Measurements from ENCODE around the gene IL3RA. TPM values are rescaled to one million over a fixed set of nuclear protein-coding genes. Genes with fewer than 3 reads are reported as not detected.
"Not testable (repeated sequence)": the region's sequence is repeated elsewhere in the genome, so short reads cannot be mapped to it uniquely, and the experiment has no call there.

The IL3RA gene
- total RNA-seq, 1 experiment from 2014 or later = not detected

- Histone ChIP-seq H3K9me3 (replicated peaks) (no peaks in the 10 kb centered on the region), H3K27ac (no peak overlapping the region), H3K4me1 (no peaks in the 10 kb centered on the region), H3K27me3 (no peaks in the 10 kb centered on the region), H3K36me3 (no peaks in the 10 kb centered on the region), H3K4me3 (no peak overlapping the region)
- DNase-seq = no peak
Measured at GRCh38 chrX:1355131-1356046, 18.8 kb downstream of the IL3RA start.

DNA sequence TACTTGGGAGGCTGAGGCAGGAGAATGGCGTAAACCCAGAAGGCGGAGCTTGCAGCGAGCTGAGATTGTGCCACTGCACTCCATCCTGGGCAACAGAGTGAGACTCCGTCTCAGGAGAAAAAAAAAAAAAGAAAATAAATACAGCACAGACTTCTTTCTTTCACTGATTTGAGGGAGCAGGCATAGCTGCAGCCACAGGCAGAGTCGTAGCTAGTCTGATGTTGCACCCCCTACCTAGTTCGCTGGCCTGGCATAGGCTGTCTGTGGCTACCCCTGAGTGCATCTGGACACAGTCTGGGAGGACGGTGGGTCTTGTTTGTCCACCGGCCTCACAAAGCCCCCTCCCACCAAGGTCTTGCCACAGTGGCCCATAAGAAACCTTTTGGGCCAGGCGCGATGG is 21.4 kb downstream of the IL3RA start:
- Histone ChIP-seq H3K36me3 (no peaks in the 10 kb centered on the region), H3K27me3 (no peaks in the 10 kb centered on the region), H3K4me1 (no peaks in the 10 kb centered on the region), H3K4me3 (no peak overlapping the region), H3K27ac (no peak overlapping the region), H3K9me3 (replicated peaks) (no peaks in the 10 kb centered on the region)
- DNase-seq = no peak

GRCh38 chrX:1358793-1359476 is 22.4 kb downstream of the IL3RA start:
- no peaks in the 10 kb centered on the region for H3K4me1 ChIP-seq
- H3K9me3 ChIP-seq (replicated peaks) = no peaks in the 10 kb centered on the region
- no peaks in the 10 kb centered on the region for H3K27me3 ChIP-seq
- H3K27ac ChIP-seq = no peak overlapping the region
- DNase-seq = no peak
- no peak overlapping the region for H3K4me3 ChIP-seq
- H3K36me3 ChIP-seq = no peaks in the 10 kb centered on the region

DNA sequence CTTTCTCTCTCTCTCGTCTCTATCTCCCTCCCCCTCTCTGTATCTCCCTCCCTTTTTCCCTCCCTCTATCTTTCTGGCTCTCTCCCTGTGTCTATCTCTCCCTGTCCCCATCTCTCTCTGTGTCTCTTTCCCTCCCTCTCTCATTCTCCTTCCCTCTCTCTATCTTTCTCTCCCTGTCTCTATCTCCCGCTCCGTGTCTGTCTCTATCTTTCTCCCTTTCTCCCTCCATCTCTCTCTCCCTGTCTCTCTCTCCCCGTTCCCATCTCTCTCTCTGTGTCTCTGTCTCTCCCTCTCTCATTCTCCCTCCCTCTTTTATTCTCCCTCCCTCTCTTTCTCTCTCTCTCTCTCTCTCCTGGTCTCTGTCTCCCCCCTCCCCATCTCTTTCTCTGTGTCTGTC is 22.9 kb downstream of the IL3RA start:
- H3K36me3 ChIP-seq = no peaks in the 10 kb centered on the region
- DNase-seq = no peak
- no peaks in the 10 kb centered on the region for H3K9me3 ChIP-seq (replicated peaks)
- H3K27ac ChIP-seq = no peak overlapping the region
- no peaks in the 10 kb centered on the region for H3K27me3 ChIP-seq
- no peaks in the 10 kb centered on the region for H3K4me1 ChIP-seq
- no peak overlapping the region for H3K4me3 ChIP-seq

- DNase-seq = no peak
- no peaks in the 10 kb centered on the region for H3K4me1 ChIP-seq
Measured at GRCh38 chrX:1360171-1360570, 23.6 kb downstream of the IL3RA start.

GRCh38 chrX:1361275-1361674 is 24.7 kb downstream of the IL3RA start:
- no peaks in the 10 kb centered on the region for H3K36me3 ChIP-seq
- H3K4me1 ChIP-seq = no peaks in the 10 kb centered on the region
- no peaks in the 10 kb centered on the region for H3K9me3 ChIP-seq (replicated peaks)
- H3K4me3 ChIP-seq = no peak overlapping the region
- no peak for DNase-seq
- H3K27me3 ChIP-seq = no peaks in the 10 kb centered on the region
- H3K27ac ChIP-seq = no peak overlapping the region

More at GRCh38 chrX:1360171-1360570, 23.6 kb downstream of the IL3RA start:
- Histone ChIP-seq H3K9me3 (replicated peaks) (no peaks in the 10 kb centered on the region), H3K4me3 (no peak overlapping the region), H3K36me3 (no peaks in the 10 kb centered on the region), H3K27ac (no peak overlapping the region), H3K27me3 (no peaks in the 10 kb centered on the region)

DNA sequence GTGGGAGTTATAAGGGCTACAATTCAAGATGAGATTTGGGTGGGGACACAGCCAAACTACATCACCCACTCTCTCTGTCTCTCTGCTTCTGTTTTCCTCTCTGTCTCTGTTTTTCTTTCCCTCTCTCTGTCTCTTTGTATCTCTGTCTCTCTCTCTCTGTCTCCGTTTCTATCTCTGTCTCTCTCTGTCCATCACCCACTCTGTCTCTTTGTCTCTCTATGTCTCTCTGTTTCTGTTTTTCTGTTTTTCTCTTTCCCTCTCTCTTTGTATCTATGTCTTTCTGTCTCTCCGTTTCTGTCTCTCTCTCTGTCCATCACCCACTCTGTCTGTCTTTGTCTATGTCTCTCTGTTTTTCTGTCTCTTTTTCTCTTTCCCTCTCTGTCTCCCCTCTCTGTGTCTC is 25.3 kb downstream of the IL3RA start:
- Histone ChIP-seq H3K9me3 (replicated peaks) (no peaks in the 10 kb centered on the region), H3K36me3 (no peaks in the 10 kb centered on the region), H3K4me1 (no peaks in the 10 kb centered on the region), H3K27me3 (no peaks in the 10 kb centered on the region), H3K4me3 (no peak overlapping the region), H3K27ac (no peak overlapping the region)
- DNase-seq = no peak

DNA sequence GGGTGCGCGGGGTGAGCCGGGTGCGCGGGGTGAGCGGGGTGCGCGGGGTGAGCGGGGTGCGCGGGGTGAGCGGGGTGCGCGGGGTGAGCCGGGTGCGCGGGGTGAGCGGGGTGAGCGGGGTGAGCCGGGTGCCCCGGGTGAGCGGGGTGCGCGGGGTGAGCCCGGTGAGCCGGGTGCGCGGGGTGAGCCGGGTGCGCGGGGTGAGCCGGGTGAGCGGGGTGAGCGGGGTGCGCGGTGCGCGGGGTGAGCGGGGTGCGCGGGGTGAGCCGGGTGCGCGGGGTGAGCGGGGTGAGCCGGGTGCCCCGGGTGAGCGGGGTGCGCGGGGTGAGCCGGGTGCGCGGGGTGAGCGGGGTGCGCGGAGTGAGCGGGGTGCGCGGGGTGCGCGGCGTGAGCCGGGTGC is 29.8 kb downstream of the IL3RA start:
- H3K4me1 ChIP-seq; DNase-seq; H3K4me3 ChIP-seq; H3K9me3 ChIP-seq (replicated peaks); H3K27ac ChIP-seq; H3K36me3 ChIP-seq; H3K27me3 ChIP-seq: not testable (repeated sequence)

- no peaks in the 10 kb centered on the region for H3K9me3 ChIP-seq (replicated peaks)
- no peak for DNase-seq
- no peak overlapping the region for H3K27ac ChIP-seq
- H3K27me3 ChIP-seq = no peaks in the 10 kb centered on the region
- H3K36me3 ChIP-seq = no peaks in the 10 kb centered on the region
- H3K4me1 ChIP-seq = no peaks in the 10 kb centered on the region
- no peak overlapping the region for H3K4me3 ChIP-seq
Measured at GRCh38 chrX:1368385-1368698, 31.8 kb downstream of the IL3RA start.

DNA sequence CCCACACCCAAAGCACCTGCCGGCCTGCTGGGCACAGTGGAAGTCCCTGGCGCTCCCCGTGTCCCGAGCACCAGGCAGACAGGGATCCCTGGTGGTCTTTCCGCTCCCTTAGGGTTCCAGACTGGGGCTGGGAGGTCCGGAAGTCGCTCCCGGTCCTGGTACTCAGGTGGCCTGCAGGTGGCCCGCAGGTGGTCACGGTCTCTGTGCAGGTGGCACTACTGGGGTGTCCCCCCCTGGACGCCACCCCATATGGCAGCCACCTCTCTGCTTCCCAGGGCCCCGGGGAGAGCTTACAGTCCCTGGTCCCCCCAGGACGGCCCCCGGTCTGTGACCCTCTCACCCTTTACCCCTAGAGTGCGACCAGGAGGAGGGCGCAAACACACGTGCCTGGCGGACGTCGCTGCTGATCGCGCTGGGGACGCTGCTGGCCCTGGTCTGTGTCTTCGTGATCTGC is 41.7 kb downstream of the IL3RA start:
- Histone ChIP-seq H3K4me1 (no peaks in the 10 kb centered on the region), H3K27me3 (no peaks in the 10 kb centered on the region), H3K27ac (no peak overlapping the region), H3K36me3 (no peaks in the 10 kb centered on the region; the same call in 1 of the 2 replicates), H3K9me3 (replicated peaks) (no peaks in the 10 kb centered on the region), H3K4me3 (no peak overlapping the region)
- peak in 1 of 2 experiments; percentile 4 for DNase-seq

DNA sequence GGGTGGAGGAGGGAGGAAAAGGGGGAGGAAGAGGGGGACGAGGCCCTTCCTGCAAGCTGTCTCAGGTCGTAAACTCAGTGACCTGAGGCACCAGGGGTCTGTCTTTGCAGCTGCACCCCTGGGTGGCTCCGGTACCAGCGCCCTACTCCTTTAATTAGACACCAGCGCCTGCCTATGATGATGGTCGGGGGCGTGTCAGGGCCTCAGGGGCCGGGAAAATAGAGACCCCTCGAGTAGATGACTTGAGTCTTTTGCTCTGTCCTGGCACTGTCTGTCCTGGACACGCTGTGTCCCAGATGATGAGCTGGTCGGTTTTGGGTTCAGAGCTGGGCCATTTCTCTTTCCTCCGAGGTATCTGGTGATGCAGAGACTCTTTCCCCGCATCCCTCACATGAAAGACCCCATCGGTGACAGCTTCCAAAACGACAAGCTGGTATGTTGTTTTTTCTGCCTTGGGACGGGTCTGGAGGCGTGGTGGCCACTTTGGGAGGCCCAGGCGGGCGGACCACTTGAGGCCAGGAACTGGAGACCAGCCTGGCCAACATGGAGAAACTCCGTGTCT is 44.2 kb downstream of the IL3RA start:
- DNase-seq = peak in 1 of 2 experiments; percentile 45
- H3K4me3 ChIP-seq = no peak overlapping the region
- peaks cover 22% of the 10 kb centered on the region for H3K36me3 ChIP-seq
- H3K27ac ChIP-seq = no peak overlapping the region
- H3K27me3 ChIP-seq = no peaks in the 10 kb centered on the region
- no peaks in the 10 kb centered on the region for H3K9me3 ChIP-seq (replicated peaks)
- no peaks in the 10 kb centered on the region for H3K4me1 ChIP-seq

DNA sequence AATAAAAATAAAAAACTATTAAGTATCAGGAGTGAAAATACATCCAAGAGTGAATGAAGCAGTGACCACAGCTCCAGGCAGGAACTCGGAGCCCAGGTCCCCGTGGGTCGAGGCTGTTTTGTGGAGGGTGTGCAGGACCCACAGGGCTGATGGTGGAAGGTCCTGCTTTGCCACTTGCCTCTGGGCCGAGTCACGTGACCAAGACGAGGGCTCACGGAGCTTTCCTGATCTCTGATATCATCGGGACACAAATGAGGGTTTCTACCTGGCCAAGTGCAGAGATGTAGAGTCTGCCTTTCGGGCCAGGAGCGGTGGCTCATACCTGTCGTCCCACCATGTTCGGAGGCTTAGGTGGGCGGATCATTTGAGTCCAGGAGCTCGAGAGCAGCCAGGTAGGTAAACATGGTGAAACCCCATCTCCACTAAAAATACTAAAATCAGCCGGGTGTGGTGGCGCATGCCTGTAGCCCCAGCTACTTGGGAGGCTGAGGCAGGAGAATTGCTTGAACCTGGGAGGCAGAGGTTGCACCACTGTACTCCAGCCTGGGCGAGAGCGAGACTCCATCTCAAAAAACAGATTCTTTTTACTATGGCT is 48.2 kb downstream of the IL3RA start:
- peaks cover 57% of the 10 kb centered on the region for H3K36me3 ChIP-seq
- H3K4me1 ChIP-seq = no peaks in the 10 kb centered on the region
- H3K4me3 ChIP-seq = no peak overlapping the region
- H3K27ac ChIP-seq = no peak overlapping the region
- no peaks in the 10 kb centered on the region for H3K9me3 ChIP-seq (replicated peaks)
- H3K27me3 ChIP-seq = no peaks in the 10 kb centered on the region
- no peak for DNase-seq

DNA sequence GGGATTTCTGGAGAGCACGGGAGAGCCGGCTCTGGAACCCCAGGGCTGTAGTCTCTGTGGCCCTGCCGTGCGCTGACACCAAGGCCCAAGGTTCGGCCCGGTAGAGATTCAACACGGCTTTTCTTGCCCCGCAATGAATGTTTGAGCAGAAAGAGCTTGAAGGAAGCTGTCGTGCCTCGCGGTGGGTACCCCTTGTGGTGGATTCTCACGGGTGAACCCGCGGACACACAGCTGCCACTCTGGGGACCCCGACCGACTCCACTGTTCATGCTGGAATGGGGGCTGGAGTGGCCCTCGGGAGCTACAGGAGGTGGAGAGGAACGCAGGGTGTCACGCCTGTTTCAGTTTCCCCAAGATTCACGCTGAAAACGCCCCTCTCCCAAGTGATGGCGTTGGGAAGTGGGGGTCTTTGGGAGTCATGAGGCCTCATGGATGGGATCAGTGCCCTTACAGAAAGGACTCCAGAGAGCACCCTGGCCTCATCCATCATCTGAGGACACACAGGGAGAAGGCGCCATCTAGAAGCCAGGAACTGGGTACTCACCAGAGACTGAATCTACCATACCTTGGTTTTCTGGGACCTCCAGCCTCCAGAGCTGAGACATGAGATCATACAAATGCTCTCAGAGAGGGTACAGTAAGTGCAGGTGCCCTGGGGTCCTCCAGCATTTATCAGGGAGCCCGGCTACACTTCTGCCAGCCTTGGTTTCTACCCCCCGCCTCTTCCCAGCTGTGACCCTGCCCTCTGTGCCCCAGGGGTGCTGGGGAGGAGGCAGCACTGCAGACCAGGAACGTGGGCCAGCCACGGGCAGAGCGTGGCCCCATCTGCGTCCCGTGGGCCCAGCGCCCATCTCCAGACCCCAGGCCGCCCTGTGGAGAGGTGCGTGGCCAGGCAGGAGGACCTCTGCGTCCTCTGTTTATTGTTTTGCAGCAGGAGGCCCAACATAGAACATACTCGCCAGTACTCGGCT is 49.0 kb downstream of the IL3RA start:
- Histone ChIP-seq H3K27ac (no peak overlapping the region), H3K9me3 (replicated peaks) (no peaks in the 10 kb centered on the region), H3K36me3 (peaks cover 64% of the 10 kb centered on the region), H3K4me1 (no peaks in the 10 kb centered on the region), H3K4me3 (no peak overlapping the region), H3K27me3 (no peaks in the 10 kb centered on the region)
- DNase-seq = no peak

Measured in SJCRH30 (cell line).